GF-D8 (cell line): ENCODE data around the gene SEBOX.

Experiments
- DNase-seq: peaks from one replicate; lab custom pipeline; 2025; lab: John Stamatoyannopoulos, UW

Gene SEBOX

DNA sequence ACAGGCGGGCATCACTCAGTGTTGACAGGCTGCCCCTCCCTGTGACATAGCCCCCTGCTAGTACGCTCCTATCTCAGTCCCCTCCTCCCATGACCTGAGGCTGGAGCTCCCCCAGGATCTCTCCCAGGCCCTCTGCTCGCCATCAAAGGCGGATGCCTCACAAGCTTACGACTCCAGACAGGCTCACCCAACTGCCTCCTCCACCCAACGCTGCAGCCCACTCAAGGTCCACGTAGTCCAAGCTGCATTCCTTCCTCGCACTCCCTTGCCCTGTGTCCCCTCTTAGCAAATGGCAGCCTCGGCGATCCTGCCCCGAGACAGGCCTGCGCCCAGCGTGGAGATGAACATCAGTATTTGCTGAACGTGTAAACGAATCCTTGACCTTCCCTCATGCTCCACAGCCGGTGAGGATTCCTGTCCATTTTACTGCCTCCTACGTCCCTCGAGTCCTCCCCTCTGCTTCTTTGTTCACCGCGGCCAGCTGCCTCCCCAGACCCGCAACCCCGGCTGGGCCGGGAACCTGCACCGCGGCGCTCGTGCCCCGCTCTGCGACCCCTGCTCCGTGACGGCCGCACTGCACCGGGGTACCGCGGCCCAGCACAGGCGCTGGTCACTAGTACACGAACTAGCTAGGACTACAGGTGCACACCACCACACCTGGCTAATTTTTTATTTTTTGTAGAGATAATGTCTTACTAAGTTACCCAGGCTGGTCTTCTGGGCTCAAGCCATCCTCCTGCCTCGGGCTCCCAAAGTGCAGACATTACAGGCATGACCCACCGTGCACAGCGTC lies 46.8 kb downstream of the SEBOX start:
- no peak for DNase-seq

DNA sequence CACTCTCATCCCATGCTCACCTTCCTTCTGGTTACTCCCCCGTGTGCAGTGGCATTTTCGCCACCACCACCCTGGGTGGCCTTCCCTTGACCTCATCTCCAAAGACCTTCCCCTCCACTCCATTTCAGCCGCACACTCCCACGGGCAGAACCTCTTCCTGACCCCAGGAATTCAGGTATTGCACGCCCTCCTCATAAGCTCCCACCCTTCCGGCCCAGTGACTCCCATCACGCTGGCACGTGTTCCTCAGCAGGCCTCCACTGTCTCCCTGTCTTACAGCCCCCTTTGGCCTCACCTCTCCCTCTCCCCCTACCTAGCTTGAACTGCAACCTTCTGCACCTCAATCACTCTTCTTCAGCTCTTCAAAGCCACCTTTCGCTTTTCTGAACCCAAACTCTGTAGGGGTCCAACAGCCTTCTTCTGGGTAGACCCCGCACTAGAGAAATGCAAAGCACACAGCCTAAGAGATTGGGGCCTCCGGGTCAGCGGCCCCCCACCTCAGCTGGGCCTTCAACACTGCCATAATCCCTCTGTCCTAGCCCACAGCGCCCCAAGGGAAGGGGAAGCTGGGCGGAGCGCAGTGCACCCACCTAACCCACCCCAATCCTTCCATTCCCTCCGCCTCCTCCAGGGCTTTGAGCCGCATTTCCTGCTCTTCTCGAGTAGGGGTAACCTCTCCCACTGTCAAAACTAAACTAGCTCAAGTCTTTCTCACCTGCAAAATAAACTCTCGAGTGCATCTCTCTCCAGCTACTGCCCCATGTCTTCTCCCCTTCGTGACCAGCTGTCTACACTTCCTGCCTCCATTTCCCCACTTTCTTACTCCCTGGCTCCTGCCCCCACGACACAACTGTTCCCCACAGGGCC lies 47.7 kb downstream of the SEBOX start:
- DNase-seq, result no peak

DNA sequence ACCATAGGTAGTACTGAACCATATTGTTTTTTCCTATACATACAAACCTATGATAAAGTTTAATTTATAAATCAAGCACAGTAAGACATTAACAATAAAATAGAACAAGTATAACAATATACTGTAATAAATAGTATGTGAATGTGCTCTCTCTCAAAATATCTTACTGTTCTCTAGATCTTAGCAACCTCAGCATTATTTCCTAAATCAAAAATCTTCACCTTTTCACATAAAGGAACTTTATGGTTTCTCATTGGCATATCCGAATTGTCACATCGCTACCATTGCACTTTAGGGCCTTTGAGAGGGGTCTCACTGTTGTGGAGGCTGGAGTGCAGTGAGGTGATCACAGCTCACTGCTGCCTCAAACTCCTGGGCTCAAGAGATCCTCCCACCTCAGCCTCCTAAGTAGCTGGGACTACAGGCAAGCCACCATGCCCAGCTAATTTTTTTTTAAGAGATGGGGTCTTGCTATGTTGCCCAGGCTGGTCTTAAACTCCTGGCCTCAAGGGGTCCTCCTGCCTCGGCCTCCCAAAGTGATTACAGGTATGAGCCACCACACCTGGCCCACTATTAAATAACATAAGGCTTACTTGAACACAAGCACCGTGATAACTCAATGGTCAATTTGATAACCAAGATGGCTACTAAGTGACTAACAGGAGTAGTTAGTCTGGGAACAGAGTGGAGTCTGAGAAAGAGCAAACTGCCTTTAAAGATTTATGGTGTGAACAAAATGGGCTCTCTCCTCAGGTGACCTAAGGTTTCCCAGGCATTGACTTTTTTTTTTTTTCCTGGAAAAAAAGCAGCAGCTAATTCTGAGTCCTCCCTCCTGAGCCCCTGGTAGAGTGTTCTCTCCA lies 48.9 kb downstream of the SEBOX start:
- no peak for DNase-seq

DNA sequence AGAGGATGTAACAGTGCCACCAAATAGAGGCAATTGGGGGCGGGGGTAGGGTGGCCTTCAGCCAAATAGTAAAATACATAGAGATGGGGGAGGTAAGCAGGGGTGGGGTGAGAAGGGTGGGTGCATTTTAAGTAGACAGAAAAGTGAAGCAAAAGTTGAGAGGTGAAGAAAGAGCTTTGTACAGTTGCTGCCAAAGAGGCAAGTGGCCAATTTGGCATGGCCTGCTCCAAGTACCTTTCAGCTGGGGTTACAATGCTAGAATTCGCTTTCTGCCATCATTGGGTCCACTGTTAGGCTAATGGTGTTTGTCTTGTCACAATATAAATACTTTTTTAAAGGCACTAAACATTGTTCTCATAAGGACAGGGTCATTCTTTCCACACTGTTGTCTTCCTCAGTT lies 51.2 kb downstream of the SEBOX start:
- no peak for DNase-seq
